ENCODE data around the gene ATR. TPM values are rescaled to one million over a fixed set of nuclear protein-coding genes. Genes with fewer than 3 reads are reported as not detected.

Gene ATR
- total RNA-seq, 1 experiment from 2014 or later, result 24.7 TPM

GRCh38 chr3:142614059-142614626, 35.6 kb upstream of the ATR start:
- Histone ChIP-seq H3K27me3 (ENCODE audit: insufficient read depth, low read length) (no peaks in the 10 kb centered on the region), H3K9me3 (ENCODE audit: control insufficient read depth in 1 of 2, insufficient read depth in 1 of 2, low read depth in 1 of 2, low read length in 2 of 2) (no peaks in the 10 kb centered on the region), H3K4me2 (ENCODE audit: low read length) (no peak overlapping the region), H3K79me2 (ENCODE audit: insufficient read depth, low read length) (peaks cover 7% of the 10 kb centered on the region), H4K20me1 (ENCODE audit: insufficient read depth) (no peaks in the 10 kb centered on the region), H3K9me2 (ENCODE audit: insufficient read depth) (no peaks in the 10 kb centered on the region; the same call in 1 of the 2 replicates), H3K36me3 (ENCODE audit: control insufficient read depth in 1 of 2, insufficient read depth in 2 of 2, low read length in 2 of 2) (no peaks in the 10 kb centered on the region), H3K4me1 (ENCODE audit: control insufficient read depth in 1 of 2, insufficient read depth in 2 of 2, low read length in 2 of 2) (peaks cover 6 to 9% of the 10 kb centered on the region in 2 experiments), H2AFZ (ENCODE audit: low read depth, low read length, poor library complexity, severe bottlenecking) (no peak overlapping the region), H3K9ac (ENCODE audit: low read length) (no peak overlapping the region), H3K27ac (ENCODE audit: low read depth, low read length) (no peak overlapping the region), H3K4me3 (replicated peaks in 1 of 2; ENCODE audit: low read depth in 1 of 2, low read length in 2 of 2) (no peak overlapping the region)
- ChIA-PET POLR2A (no interaction called here), RAD21 (ENCODE audit: low non-redundant PET in 1 of 2, low total read pairs in 2 of 2, uncharacterized antibody in 2 of 2, unreplicated experiment in 2 of 2) (no interaction called here), CTCF (no interaction called here)
- TF ChIP-seq CTCF (IDR thresholded peaks at IDR 0.05 in 2 of 3, conservative IDR thresholded peaks at IDR 0.05 in 1 of 3; ENCODE audit: borderline replicate concordance in 1 of 3, insufficient read depth in 1 of 3, low read depth in 2 of 3, low read length in 2 of 3), result no peak
- TF ChIP-seq ATF3 (IDR thresholded peaks at IDR 0.05), result no peak
- TF ChIP-seq SRF (IDR thresholded peaks at IDR 0.05; ENCODE audit: low read depth), result no peak
- no peak for TF ChIP-seq TCF7L2 (IDR thresholded peaks at IDR 0.05; ENCODE audit: borderline replicate concordance, extremely low read depth, insufficient read depth, insufficient read length)
- TF ChIP-seq EGR1 (IDR thresholded peaks at IDR 0.05; ENCODE audit: low read depth), result no peak
- TF ChIP-seq CEBPB (IDR thresholded peaks at IDR 0.05; ENCODE audit: low read depth), result no peak
- TF ChIP-seq MAX (IDR thresholded peaks at IDR 0.05), result no peak
- no peak for TF ChIP-seq SP1 (IDR thresholded peaks at IDR 0.05; ENCODE audit: low read depth)
- no peak for TF ChIP-seq POLR2AphosphoS5 (IDR thresholded peaks at IDR 0.05; ENCODE audit: low read depth, low read length)
- TF ChIP-seq RAD21 (IDR thresholded peaks at IDR 0.05; ENCODE audit: low read depth), result no peak
- no peak for TF ChIP-seq ELF1 (IDR thresholded peaks at IDR 0.05; ENCODE audit: borderline replicate concordance, low read depth)
- BruUV-seq (replicated peaks), result no TSS peak
- ATAC-seq, result no peak
- intact Hi-C loops (cut with micrococcal nuclease), result no loop called here
- DNase-seq (ENCODE audit: low read depth, low spot score), result no peak

Data from HCT116 (cell line).